ENCODE data around the gene SPECC1.

DNA sequence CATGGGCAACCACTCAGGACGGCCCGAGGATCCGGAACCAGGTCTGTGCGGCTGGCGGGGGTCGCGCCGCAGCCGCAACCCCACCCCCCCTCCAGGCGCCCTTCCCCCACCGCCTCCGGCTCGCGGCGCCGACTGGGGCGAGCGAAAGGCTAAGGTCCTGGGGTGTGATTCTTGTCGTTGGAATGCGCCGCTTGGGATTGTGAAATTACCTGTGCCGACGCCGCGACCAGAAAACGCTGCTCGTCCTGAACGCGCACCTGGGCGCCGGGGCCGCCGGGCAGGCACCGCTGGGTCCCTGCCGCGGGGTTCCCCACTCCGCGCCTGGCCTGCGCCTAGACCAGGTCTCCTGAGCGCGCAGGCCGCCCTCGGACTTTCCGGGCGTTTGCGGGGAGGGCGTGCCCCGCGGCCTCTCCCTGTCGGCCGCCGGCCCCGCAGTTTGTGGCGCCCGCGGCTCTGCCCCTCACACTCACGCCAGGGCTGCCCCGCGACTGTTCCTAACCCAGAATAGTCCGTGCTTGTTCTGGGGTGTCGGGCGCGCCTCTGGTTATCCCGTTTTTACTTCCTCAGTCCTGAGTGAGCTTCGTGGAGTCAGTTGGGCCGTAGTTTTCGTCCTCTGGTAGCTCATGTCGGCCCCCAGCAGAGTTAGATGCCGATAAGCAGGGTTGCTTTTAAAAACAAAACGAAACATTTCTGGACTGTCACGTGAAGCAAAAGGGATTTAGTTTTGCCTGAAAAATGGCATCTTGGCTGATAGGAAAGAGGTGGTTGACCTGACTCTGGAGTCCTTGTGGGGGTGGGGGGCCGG lies 147.2 kb downstream of the SPECC1 start:
- TF ChIP-seq, protein P1, sequence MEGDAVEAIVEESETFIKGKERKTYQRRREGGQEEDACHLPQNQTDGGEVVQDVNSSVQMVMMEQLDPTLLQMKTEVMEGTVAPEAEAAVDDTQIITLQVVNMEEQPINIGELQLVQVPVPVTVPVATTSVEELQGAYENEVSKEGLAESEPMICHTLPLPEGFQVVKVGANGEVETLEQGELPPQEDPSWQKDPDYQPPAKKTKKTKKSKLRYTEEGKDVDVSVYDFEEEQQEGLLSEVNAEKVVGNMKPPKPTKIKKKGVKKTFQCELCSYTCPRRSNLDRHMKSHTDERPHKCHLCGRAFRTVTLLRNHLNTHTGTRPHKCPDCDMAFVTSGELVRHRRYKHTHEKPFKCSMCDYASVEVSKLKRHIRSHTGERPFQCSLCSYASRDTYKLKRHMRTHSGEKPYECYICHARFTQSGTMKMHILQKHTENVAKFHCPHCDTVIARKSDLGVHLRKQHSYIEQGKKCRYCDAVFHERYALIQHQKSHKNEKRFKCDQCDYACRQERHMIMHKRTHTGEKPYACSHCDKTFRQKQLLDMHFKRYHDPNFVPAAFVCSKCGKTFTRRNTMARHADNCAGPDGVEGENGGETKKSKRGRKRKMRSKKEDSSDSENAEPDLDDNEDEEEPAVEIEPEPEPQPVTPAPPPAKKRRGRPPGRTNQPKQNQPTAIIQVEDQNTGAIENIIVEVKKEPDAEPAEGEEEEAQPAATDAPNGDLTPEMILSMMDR (IDR thresholded peaks at IDR 0.05) = no peak
- no peak for TF ChIP-seq POLR2AphosphoS5 (IDR thresholded peaks at IDR 0.05)
- TF ChIP-seq POLR2A (IDR thresholded peaks at IDR 0.05) = no peak

All from breast epithelium (tissue), 3 donors.